Transverse colon (tissue), 4 donors: ENCODE results near the gene C1orf115. TPM values are rescaled to one million over a fixed set of nuclear protein-coding genes. Genes with fewer than 3 reads are reported as not detected.
"Not testable (repeated sequence)": the region's sequence is repeated elsewhere in the genome, so short reads cannot be mapped to it uniquely, and the experiment has no call there.

Experiments used
- DNase-seq: peaks from one replicate; pipeline ENCODE4 v3.0.0-alpha.2; 2019
- H3K27ac ChIP-seq, 4 donors: fragments of 200-600 bp; sonication (generic); 2 replicates each; pipeline ENCODE4 v1.5.1; 2016 to 2018; ENCODE audit warnings: inconsistent platforms in 4 of 4
- H3K27me3 ChIP-seq: fragments of 200-600 bp; sonication (generic); 2 replicates; pipeline ENCODE4 v1.5.1; 2017; ENCODE audit warnings: inconsistent platforms
- H3K36me3 ChIP-seq, 4 donors: fragments of 200-600 bp; sonication (generic); 2 replicates each; pipeline ENCODE4 v1.5.1; 2017 to 2019; ENCODE audit warnings: inconsistent platforms in 4 of 4
- H3K4me1 ChIP-seq, 4 donors: fragments of 200-600 bp; sonication (generic); 2 replicates each; pipeline ENCODE4 v1.5.1; 2017 to 2020; ENCODE audit warnings: inconsistent platforms in 4 of 4
- H3K4me3 ChIP-seq, 4 donors: fragments of 200-600 bp; sonication (generic); 1 replicate in 1 of 4; 2 replicates in 3 of 4; pipeline versions ENCODE4 v1.5.1 to v1.6.1; 2017 to 2019; ENCODE audit warnings: inconsistent platforms in 4 of 4
- H3K9me3 ChIP-seq, 2 donors: fragments of 200-600 bp; sonication (generic); 2 replicates each; pipeline ENCODE4 v1.5.1; 2017 to 2019; ENCODE audit warnings: inconsistent platforms in 2 of 2
- CTCF ChIP-seq, 5 experiments: fragments of 200-600 bp in 3 of 5; fragments of 450-650 bp in 2 of 5; sonication (generic) in 3 of 5; IDR thresholded peaks; 1 replicate in 2 of 5; 2 replicates in 3 of 5; pipeline ENCODE4 v1.5.1; 2016 to 2017; ENCODE audit warnings: antibody characterized with exemption in 5 of 5, inconsistent platforms in 3 of 5, mild to moderate bottlenecking in 2 of 5, moderate library complexity in 1 of 5
- EP300 ChIP-seq: sonication (generic); formaldehyde crosslinking; IDR thresholded peaks from one replicate; pipeline ENCODE4 v1.6.1; 2017; ENCODE audit warnings: antibody characterized with exemption, low read depth
- POLR2A ChIP-seq: fragments of 450-650 bp; IDR thresholded peaks from one replicate; pipeline ENCODE4 v1.6.1; 2016; ENCODE audit warnings: antibody characterized with exemption, mild to moderate bottlenecking, moderate library complexity
- POLR2AphosphoS5 ChIP-seq, 3 donors: sonication (generic); formaldehyde crosslinking; IDR thresholded peaks; one replicate each; pipeline ENCODE4 v1.6.1; 2016; ENCODE audit warnings: antibody characterized with exemption in 3 of 3
- WGBS, 2 donors: methylation state at CpG; one replicate each; pipeline ENCODE4 v1.1.5; 2018; ENCODE audit warnings: low coverage in 1 of 2; 5-methylcytosine and 5-hydroxymethylcytosine counted together
- in situ Hi-C, 4 donors: fragments of 200-750 bp; cut with MboI; loops; one replicate each; pipeline versions ENCODE4 v1.15.0 to v1.15.1; 2017; ENCODE audit warnings: low sequenced_read_pairs in 3 of 4, low pct_ligation_motif_present in 1 of 4, low pct_unique_long_range_greater_than_20kb in 1 of 4
- intact Hi-C: fragments of 100-400 bp; cut with DNase I; formaldehyde crosslinking; loops from one replicate; pipeline ENCODE4 v1.15.1; 2023; ENCODE audit warnings: low total_unique reads
- total RNA-seq, 4 donors: library from RNA; depleted of rRNA; stranded (reverse); fragments of >200 nt; gene quantifications; one replicate each; pipeline ENCODE4 v1.1.0, GENCODE V29; 2016

Gene C1orf115
- total RNA-seq, 4 donors from 2014 or later, result 43.2 to 153 (median 103) TPM

DNA sequence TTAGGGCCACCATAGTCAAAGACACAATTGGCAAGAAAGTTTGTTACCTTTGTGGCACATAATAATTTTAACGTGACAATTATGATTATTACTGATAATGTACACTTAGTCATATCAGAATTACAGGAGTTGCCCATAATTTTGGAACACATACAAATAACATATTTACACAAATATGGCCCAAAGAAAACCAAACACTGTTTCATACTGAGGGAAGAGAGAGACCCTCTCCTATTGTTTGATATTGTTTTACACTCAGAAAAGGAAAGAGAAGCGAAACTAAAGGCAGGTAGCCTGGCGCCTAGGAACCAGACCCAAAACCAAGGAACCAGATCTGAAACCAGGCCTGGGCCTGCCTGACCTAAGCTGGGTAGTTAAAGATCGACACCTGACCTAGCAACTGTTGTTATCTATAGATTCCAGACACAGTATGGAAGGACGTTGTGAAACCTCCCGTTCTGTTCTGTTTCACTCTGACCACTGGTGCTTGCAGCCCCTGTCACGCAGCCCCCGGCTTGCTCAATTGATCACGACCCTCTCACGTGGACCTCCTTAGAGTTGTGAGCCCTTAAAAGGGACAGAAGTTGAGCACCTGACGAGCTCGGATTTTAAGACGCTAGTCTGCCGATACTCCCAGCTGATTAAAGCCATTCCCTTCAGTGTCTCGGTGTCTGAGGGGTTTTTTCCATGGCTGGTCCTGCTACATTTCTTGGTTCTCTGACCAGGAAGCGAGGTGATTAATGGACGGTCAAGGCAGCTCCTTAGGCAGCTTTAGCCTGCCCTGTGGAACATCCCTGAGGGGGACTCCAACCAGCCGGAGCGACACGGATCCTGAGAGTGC lies 27.9 kb downstream of the C1orf115 start:
- H3K27ac ChIP-seq, result no peak overlapping the region
- TF ChIP-seq POLR2A (no peak), CTCF (IDR thresholded peaks at IDR 0.05) (no peak), EP300 (no peak), POLR2AphosphoS5 (IDR thresholded peaks at IDR 0.05) (no peak)
- no peak overlapping the region for H3K4me3 ChIP-seq
- no peaks in the 10 kb centered on the region for H3K27me3 ChIP-seq
- in situ Hi-C loops, result no loop called here
- no peaks in the 10 kb centered on the region for H3K36me3 ChIP-seq
- DNase-seq, result no peak
- intact Hi-C loops, result no loop called here
- H3K4me1 ChIP-seq, result no peaks in the 10 kb centered on the region
- H3K9me3 ChIP-seq, result no peaks in the 10 kb centered on the region
- WGBS, 2 donors, result 75 to 83% methylated on average over 5 to 20 of the region's 20 CpGs

GRCh38 chr1:220721266-220721665 lies 31.1 kb downstream of the C1orf115 start:
- DNase-seq, H3K27ac ChIP-seq, H3K4me3 ChIP-seq, H3K27me3 ChIP-seq, H3K4me1 ChIP-seq, intact Hi-C loops, H3K9me3 ChIP-seq, H3K36me3 ChIP-seq, in situ Hi-C loops: not testable (repeated sequence)
- WGBS, 2 donors, result 85 to 92% methylated on average over 2 to 7 of the region's 7 CpGs

DNA sequence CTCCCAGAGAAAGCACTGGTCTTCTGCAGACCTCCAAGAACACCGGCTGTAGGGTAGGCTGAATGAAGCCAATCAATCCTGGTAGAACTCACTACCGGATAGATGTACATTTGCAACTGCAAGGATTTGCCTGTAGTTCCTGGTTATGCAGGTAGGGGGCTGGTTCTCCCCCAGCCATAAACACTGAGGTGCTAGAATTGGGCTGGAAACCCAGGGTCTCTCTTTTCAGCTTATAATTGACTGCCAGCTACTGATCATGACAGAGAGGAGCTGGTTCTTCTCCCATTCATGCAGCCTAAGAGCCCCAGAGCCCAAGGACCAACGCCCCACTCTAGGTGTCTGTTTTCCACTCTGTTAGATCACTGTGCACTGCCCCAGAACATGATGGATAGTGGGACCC lies 36.5 kb downstream of the C1orf115 start:
- no peak for DNase-seq
- Histone ChIP-seq H3K27ac (no peak overlapping the region), H3K36me3 (no peaks in the 10 kb centered on the region), H3K9me3 (no peaks in the 10 kb centered on the region), H3K4me1 (no peaks in the 10 kb centered on the region), H3K27me3 (no peaks in the 10 kb centered on the region), H3K4me3 (no peak overlapping the region)
- intact Hi-C loops (loop anchor here (5.0 kb wide), 1 partner anchor 34 kb away; the partner anchor contains the start of gene C1orf115), in situ Hi-C loops (no loop called here)
- TF ChIP-seq CTCF (IDR thresholded peaks at IDR 0.05) (peak in 1 of 5 experiments; percentile 19), EP300 (no peak), POLR2AphosphoS5 (IDR thresholded peaks at IDR 0.05) (no peak), POLR2A (no peak)
- 79 to 80% methylated on average over 1 to 3 of the region's 3 CpGs for WGBS, 2 donors

DNA sequence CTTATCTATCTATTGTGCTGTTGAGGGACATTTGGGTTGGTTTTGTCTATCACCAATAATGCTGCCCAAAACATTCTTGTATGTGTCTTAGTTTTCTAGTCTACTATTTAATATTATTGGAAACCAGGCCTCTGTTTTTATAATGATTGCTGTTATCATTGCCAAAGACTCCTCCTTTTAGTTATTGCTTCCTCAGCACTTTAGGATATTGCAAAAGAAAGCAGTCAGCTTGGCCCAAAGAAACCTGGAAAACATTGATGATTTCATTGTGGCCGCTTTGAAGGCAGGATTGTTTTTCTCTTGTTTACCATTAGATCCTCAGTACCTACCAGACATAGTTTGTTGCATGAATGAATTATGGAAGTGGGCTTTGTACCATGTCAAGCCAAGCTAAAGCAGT lies 37.4 kb downstream of the C1orf115 start:
- Histone ChIP-seq H3K9me3 (no peaks in the 10 kb centered on the region), H3K27ac (no peak overlapping the region), H3K36me3 (no peaks in the 10 kb centered on the region), H3K27me3 (no peaks in the 10 kb centered on the region), H3K4me3 (no peak overlapping the region), H3K4me1 (peaks cover 0 to 4% (median 1%) of the 10 kb centered on the region in 4 donors)
- TF ChIP-seq EP300 (no peak), POLR2AphosphoS5 (IDR thresholded peaks at IDR 0.05) (no peak), POLR2A (no peak), CTCF (IDR thresholded peaks at IDR 0.05) (no peak)
- in situ Hi-C loops (no loop called here), intact Hi-C loops (loop anchor here (5.0 kb wide), 1 partner anchor 35 kb away; the partner anchor contains the start of gene C1orf115)
- no peak for DNase-seq
- WGBS, 2 donors, result 91 to 100% methylated on average over 1 of the region's 1 CpG
